GM18519 (cell line): ENCODE measurements around the gene FMN2.

Source experiments
- ATAC-seq: cut with Tn5 transposase; IDR thresholded peaks from one replicate; pipeline ENCODE4 v1.9.1; 2021; ENCODE audit warnings: mild to moderate bottlenecking, moderate library complexity; ENCODE audit not compliant: unreplicated experiment, low FRiP score

Gene FMN2

DNA sequence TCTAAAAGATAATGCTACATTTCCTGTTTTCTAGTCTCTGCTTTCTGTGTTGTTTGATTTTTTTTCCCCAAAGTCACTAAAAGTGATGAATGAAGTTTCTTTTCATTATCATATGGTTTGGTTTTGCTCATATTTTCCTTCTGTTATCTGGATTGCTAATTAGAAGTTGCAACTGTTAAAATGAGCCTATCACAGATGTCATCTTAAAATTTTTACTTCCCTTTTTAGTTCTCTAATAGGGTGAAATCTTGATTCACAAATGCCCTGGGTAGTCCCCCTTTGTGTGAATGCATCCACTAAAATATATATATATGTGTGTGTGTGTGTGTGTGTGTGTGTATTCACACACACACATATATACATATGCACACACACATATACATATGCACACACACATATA is 376.2 kb downstream of the FMN2 start:
- no peak for ATAC-seq

GRCh38 chr1:240468656-240469055 is 377.0 kb downstream of the FMN2 start:
- no peak for ATAC-seq

DNA sequence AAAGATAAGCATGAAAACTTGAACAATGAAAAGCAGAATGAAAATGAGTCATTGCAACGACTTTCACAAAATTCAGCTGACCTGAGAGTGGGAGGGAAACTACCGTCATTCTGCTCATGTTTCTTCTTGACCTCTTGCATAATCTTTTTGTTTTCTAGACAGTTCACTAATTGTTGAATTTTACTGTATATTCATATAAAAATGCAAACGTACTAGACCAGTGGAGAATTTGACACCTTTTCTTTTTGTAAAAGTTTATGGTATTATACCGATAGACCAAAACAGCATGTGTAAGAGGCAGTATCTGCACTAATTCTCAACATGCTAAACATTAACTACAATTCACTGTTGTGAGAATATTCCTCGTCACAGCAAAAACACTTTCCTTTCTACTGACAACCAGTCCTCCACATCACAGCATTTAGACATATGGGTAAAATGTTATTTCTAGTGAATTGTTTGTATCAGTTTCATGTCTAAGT is 382.5 kb downstream of the FMN2 start:
- ATAC-seq = peak; percentile 67

DNA sequence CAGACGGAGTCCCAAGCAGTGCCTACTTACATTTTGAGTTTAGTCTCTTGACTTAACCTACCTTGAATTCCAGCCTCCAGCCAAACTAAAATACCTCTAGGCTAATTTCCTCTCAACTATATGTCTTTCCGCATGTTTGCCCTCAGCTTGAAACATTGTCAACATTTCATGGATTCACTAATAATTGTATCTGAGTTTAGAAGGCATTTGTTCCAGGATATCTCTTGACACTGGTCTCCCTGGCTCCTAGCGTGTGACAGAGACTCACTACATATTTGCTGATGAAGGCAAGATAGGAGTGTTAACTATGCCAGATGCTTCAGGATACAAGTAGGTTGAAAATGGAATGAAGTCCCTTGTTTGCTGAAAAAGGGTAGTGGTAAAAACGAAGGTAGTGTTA is 384.1 kb downstream of the FMN2 start:
- no peak for ATAC-seq

DNA sequence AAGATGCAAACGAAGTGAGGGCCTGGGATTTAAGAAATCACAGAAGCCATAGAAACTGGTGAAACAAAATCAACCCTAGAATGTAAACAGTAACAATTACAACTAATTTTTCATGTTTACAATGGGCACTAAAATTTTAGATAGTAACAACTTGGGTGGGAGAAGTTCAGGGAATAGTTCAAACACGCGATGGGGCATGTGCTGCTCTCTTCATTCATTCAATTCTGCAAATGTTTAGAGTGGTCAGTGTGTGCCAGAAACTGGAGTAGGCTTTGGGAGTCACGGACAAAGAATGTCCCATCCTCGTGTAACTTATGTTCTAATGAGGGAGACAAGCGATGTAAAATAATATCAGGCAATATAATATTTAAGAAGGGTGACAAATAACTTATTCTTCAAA is 386.9 kb downstream of the FMN2 start:
- no peak for ATAC-seq

- no peak for ATAC-seq
Measured at GRCh38 chr1:240484804-240485443, 393.2 kb downstream of the FMN2 start.

- no peak for ATAC-seq
Measured at GRCh38 chr1:240486611-240487010, 394.9 kb downstream of the FMN2 start.

DNA sequence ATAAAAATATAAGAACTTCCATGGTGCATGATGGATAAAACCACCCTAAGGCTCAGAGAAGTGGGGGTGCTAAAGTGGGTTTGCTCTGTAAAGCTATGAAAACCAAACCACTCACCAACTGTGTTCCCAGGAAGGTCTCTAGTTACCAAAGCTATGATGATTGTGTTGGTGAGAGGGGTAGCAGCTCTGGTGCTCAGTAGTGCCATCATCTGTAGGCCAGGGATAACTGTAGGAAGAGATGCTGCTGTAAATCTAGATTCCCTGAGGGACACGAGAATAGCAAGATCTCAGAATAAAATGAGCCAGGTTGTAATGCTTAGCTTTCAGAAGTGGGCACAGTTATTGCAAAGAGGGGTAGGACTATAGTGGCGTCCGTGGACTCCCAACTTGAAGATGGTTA is 395.8 kb downstream of the FMN2 start:
- no peak for ATAC-seq

DNA sequence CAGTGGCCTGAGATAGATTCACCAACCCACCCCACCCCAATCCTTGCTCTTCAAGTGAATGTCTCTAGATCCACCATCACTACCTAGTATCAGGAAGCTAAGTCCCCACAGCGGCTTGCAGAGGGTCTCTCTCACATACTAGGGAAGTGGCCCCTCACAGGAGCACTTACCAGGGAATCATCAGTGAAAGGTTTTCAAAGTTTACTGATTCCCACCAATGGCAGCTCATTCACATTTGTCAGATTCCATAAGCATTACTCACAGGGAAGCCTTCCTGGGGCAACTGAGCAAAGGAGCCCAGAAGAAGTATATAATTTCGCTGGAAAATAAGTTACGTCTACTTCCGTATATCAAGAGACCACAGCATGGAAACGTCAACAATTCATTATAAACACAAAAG is 399.5 kb downstream of the FMN2 start:
- no peak for ATAC-seq

- no peak for ATAC-seq
Measured at GRCh38 chr1:240491796-240492195, 400.1 kb downstream of the FMN2 start.

DNA sequence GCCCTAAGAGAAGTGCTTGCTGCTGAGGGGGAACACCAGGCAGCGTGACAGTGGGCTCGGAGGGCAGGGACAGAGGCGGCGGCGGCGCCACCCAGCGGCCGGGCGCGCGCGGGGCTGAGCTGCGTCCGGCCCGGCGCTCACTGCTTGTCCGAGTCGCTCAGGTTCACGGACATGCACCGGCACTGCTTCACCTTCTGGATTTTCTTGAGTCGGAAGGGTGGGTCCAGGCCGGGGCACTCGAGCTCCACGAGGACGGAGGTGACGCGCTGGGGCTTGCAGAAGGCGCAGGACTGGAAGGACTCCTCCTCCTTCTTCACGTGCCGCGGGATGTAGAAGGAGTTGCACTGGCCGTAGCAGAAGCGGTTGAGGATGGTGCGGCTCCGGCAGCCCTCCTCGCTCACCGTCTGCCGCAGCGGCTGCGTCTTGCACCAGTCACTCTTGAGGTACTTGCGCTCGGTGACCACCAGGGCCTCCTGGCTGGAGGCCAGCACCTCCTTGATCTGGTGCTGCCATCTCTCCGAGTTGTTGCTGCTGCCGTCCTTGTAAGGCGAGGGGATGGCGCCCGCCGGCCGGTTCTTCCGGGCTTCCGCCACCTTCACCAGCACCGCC is 401.3 kb downstream of the FMN2 start:
- no peak for ATAC-seq

DNA sequence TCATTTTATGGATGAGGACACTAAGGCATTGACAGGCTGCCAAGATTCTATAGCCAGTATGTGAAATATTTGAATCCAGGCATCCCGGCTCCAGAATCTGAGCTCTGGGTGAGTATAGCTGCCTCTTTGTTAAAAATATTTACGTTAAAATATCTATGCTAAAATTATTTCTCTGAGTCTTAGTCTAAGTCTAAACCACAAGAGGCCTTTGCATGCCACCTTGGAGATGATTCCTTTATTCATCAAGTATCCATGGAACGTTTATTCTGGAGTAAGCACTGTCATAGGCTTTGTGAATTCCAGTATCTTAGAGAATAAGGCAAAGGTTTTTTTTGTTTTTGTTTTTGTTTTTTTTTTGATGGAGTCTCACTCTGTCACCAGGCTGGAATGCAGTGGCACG is 403.9 kb downstream of the FMN2 start:
- ATAC-seq = no peak

GRCh38 chr1:240496356-240496755 is 404.7 kb downstream of the FMN2 start:
- ATAC-seq = no peak

DNA sequence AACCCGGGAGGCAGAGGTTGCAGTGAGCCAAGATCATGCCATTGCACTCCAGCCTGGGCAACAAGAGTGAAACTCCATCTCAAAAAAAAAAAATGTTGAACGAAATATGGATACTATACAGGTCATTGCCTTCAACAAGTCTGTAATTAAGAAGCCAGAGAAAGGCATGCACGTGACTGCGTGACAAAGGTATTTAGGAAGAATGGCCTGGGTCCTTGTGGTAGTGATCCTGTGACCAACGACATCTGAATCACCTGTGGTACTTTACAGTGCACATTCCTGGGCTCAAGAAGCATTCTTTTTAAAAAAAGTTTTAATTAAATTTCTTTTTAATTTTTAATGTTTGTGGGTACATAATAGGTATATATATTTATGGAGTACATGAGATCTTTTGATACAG is 405.3 kb downstream of the FMN2 start:
- ATAC-seq = no peak

GRCh38 chr1:240497908-240498307 is 406.2 kb downstream of the FMN2 start:
- ATAC-seq = no peak

- no peak for ATAC-seq
Measured at GRCh38 chr1:240498335-240498734, 406.7 kb downstream of the FMN2 start.

DNA sequence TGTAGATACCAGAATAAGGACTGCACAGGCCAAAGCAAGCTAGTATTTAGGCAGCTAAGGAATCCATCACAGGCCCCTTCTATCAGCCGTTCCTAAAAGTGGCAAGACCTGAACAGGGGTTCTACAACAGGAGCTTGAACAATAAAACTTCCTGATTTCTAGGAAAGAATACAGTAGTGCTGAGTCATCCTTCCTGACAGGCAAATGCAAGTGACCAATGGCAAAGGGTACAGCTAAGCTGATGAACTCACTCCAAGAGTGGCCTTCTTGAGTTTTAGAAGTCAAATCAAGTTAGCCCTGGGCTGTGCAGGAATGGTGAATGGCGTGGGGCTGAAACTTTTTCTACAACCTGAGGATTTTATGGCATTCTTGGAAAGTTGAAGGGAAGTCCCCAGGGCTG is 407.3 kb downstream of the FMN2 start:
- ATAC-seq = no peak

DNA sequence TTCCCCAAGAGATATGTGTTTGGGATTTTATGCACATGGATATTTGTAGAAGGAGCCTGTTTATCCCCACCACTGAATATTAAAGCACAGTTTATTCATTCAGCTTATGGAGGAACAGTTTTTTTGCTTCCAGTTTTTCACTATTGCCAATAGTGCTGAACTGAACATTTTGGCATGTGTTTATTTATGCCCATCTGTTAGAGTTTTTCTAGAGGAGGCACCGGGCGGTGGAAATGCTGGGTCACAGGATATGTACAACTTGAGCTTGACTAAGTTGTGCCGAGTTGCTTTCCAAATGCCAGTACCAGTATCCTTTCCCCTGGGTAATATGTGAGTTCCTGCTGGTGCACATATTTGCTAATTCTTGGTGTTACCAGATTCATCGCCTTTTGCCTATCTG is 409.0 kb downstream of the FMN2 start:
- ATAC-seq = no peak

GRCh38 chr1:240501115-240501514 is 409.4 kb downstream of the FMN2 start:
- no peak for ATAC-seq

- ATAC-seq = no peak
Measured at GRCh38 chr1:240503036-240503435, 411.4 kb downstream of the FMN2 start.

- peak; percentile 86 for ATAC-seq
Measured at GRCh38 chr1:240503558-240503957, 411.9 kb downstream of the FMN2 start.

- no peak for ATAC-seq
Measured at GRCh38 chr1:240506176-240506575, 414.5 kb downstream of the FMN2 start.
